Measurements from ENCODE around the gene HELLS. TPM values are rescaled to one million over a fixed set of nuclear protein-coding genes. Genes with fewer than 3 reads are reported as not detected.
"Not testable (repeated sequence)": the region's sequence is repeated elsewhere in the genome, so short reads cannot be mapped to it uniquely, and the experiment has no call there.

The HELLS gene
- total RNA-seq, 1 donor from 2014 or later: 274 TPM

- intact Hi-C loops (cut with micrococcal nuclease); H3K9me3 Mint-ChIP-seq; H3K27ac Mint-ChIP-seq; H3K4me1 Mint-ChIP-seq; H3K4me3 Mint-ChIP-seq; H3K27me3 Mint-ChIP-seq; DNase-seq: not testable (repeated sequence)
- H3K36me3 Mint-ChIP-seq (ENCODE audit: low read depth): peaks cover 54% of the 10 kb centered on the region
These were observed 22.2 kb downstream of the HELLS start for GRCh38 chr10:94567714-94568307.

GRCh38 chr10:94571081-94571480 is 25.5 kb downstream of the HELLS start:
- H3K36me3 Mint-ChIP-seq (ENCODE audit: low read depth): peaks cover 63% of the 10 kb centered on the region
- intact Hi-C loops (cut with micrococcal nuclease): no loop called here

GRCh38 chr10:94571528-94571927 is 25.9 kb downstream of the HELLS start:
- peaks cover 62% of the 10 kb centered on the region for H3K36me3 Mint-ChIP-seq (ENCODE audit: low read depth)
- peaks cover 2% of the 10 kb centered on the region for H3K4me1 Mint-ChIP-seq
- DNase-seq: no peak
- no peak overlapping the region for H3K4me3 Mint-ChIP-seq
- H3K9me3 Mint-ChIP-seq: no peaks in the 10 kb centered on the region
- H3K27me3 Mint-ChIP-seq: no peaks in the 10 kb centered on the region
- intact Hi-C loops (cut with micrococcal nuclease): no loop called here
- H3K27ac Mint-ChIP-seq: no peak overlapping the region

More at GRCh38 chr10:94571081-94571480, 25.5 kb downstream of the HELLS start:
- no peak for DNase-seq
- Mint-ChIP-seq H3K4me3 (no peak overlapping the region), H3K27me3 (no peaks in the 10 kb centered on the region), H3K27ac (no peak overlapping the region), H3K4me1 (peaks cover 2% of the 10 kb centered on the region), H3K9me3 (no peaks in the 10 kb centered on the region)

GRCh38 chr10:94578790-94579189 is 33.2 kb downstream of the HELLS start:
- H3K9me3 Mint-ChIP-seq: no peaks in the 10 kb centered on the region
- H3K4me1 Mint-ChIP-seq: peaks cover 2% of the 10 kb centered on the region
- H3K27me3 Mint-ChIP-seq: no peaks in the 10 kb centered on the region
- no peak for DNase-seq
- peaks cover 47% of the 10 kb centered on the region for H3K36me3 Mint-ChIP-seq (ENCODE audit: low read depth)
- no peak overlapping the region for H3K4me3 Mint-ChIP-seq
- intact Hi-C loops (cut with micrococcal nuclease): no loop called here
- H3K27ac Mint-ChIP-seq: no peak overlapping the region

- H3K36me3 Mint-ChIP-seq (ENCODE audit: low read depth): peaks cover 37% of the 10 kb centered on the region
- H3K27me3 Mint-ChIP-seq: no peaks in the 10 kb centered on the region
- no peak for DNase-seq
- H3K9me3 Mint-ChIP-seq: no peaks in the 10 kb centered on the region
- H3K27ac Mint-ChIP-seq: no peak overlapping the region
- intact Hi-C loops (cut with micrococcal nuclease): no loop called here
- peaks cover 2% of the 10 kb centered on the region for H3K4me1 Mint-ChIP-seq
- H3K4me3 Mint-ChIP-seq: no peak overlapping the region
These were observed 37.5 kb downstream of the HELLS start for GRCh38 chr10:94583124-94583523.

GRCh38 chr10:94591461-94592205 is 46.0 kb downstream of the HELLS start:
- Mint-ChIP-seq H3K27ac (peak overlapping the region; percentile 83), H3K36me3 (ENCODE audit: low read depth) (peaks cover 59% of the 10 kb centered on the region), H3K9me3 (no peaks in the 10 kb centered on the region), H3K4me3 (peak overlapping the region; percentile 45), H3K4me1 (peaks cover 16% of the 10 kb centered on the region), H3K27me3 (no peaks in the 10 kb centered on the region)
- no peak for DNase-seq
- intact Hi-C loops (cut with micrococcal nuclease): loop anchor here (1.0 to 5.0 kb wide), 2 partner anchors 16 to 44 kb away; partner anchors contain the start of gene HELLS

- Mint-ChIP-seq H3K4me1 (peaks cover 21% of the 10 kb centered on the region), H3K9me3 (no peaks in the 10 kb centered on the region), H3K36me3 (ENCODE audit: low read depth) (peaks cover 61% of the 10 kb centered on the region), H3K27ac (peak overlapping the region; percentile 31), H3K27me3 (no peaks in the 10 kb centered on the region), H3K4me3 (no peak overlapping the region)
- intact Hi-C loops (cut with micrococcal nuclease): no loop called here
- DNase-seq: no peak
These were observed 57.3 kb downstream of the HELLS start for GRCh38 chr10:94602729-94603515.

GRCh38 chr10:94607111-94607510 is 61.5 kb downstream of the HELLS start:
- H3K4me3 Mint-ChIP-seq: no peak overlapping the region
- H3K4me1 Mint-ChIP-seq: peaks cover 21% of the 10 kb centered on the region
- peak; percentile 46 for DNase-seq
- peak overlapping the region; percentile 88 for H3K27ac Mint-ChIP-seq
- H3K36me3 Mint-ChIP-seq (ENCODE audit: low read depth): peaks cover 69% of the 10 kb centered on the region
- H3K9me3 Mint-ChIP-seq: no peaks in the 10 kb centered on the region
- intact Hi-C loops (cut with micrococcal nuclease): loop anchor here (1.0 to 5.0 kb wide), 4 partner anchors 16 to 629 kb away; partner anchors contain the start of gene NOC3L
- no peaks in the 10 kb centered on the region for H3K27me3 Mint-ChIP-seq

GRCh38 chr10:94608559-94608958 is 63.0 kb downstream of the HELLS start:
- no peaks in the 10 kb centered on the region for H3K27me3 Mint-ChIP-seq
- no peak overlapping the region for H3K4me3 Mint-ChIP-seq
- H3K4me1 Mint-ChIP-seq: peaks cover 22% of the 10 kb centered on the region
- intact Hi-C loops (cut with micrococcal nuclease): loop anchor here (5.0 kb wide), 1 partner anchor 246 kb away; the partner anchor contains the start of gene NOC3L
- peaks cover 60% of the 10 kb centered on the region for H3K36me3 Mint-ChIP-seq (ENCODE audit: low read depth)
- DNase-seq: no peak
- no peaks in the 10 kb centered on the region for H3K9me3 Mint-ChIP-seq
- H3K27ac Mint-ChIP-seq: no peak overlapping the region

- peaks cover 23% of the 10 kb centered on the region for H3K36me3 Mint-ChIP-seq (ENCODE audit: low read depth)
- H3K27ac Mint-ChIP-seq: no peak overlapping the region
- no peaks in the 10 kb centered on the region for H3K27me3 Mint-ChIP-seq
- H3K9me3 Mint-ChIP-seq: no peaks in the 10 kb centered on the region
- intact Hi-C loops (cut with micrococcal nuclease): no loop called here
- H3K4me3 Mint-ChIP-seq: no peak overlapping the region
- no peak for DNase-seq
- peaks cover 8% of the 10 kb centered on the region for H3K4me1 Mint-ChIP-seq
These were observed 69.0 kb downstream of the HELLS start for GRCh38 chr10:94614558-94614957.

GRCh38 chr10:94617389-94617944 is 71.9 kb downstream of the HELLS start:
- intact Hi-C loops (cut with micrococcal nuclease): no loop called here
- H3K4me1 Mint-ChIP-seq: peaks cover 3% of the 10 kb centered on the region
- H3K36me3 Mint-ChIP-seq (ENCODE audit: low read depth): peaks cover 4% of the 10 kb centered on the region
- no peaks in the 10 kb centered on the region for H3K27me3 Mint-ChIP-seq
- DNase-seq: no peak
- H3K27ac Mint-ChIP-seq: no peak overlapping the region
- H3K4me3 Mint-ChIP-seq: no peak overlapping the region
- no peaks in the 10 kb centered on the region for H3K9me3 Mint-ChIP-seq

- H3K4me3 Mint-ChIP-seq: no peak overlapping the region
- no peak for DNase-seq
- no peaks in the 10 kb centered on the region for H3K9me3 Mint-ChIP-seq
- H3K36me3 Mint-ChIP-seq (ENCODE audit: low read depth): peaks cover 2% of the 10 kb centered on the region
- H3K27me3 Mint-ChIP-seq: peaks cover 1% of the 10 kb centered on the region
- intact Hi-C loops (cut with micrococcal nuclease): no loop called here
- no peaks in the 10 kb centered on the region for H3K4me1 Mint-ChIP-seq
- no peak overlapping the region for H3K27ac Mint-ChIP-seq
These were observed 77.1 kb downstream of the HELLS start for GRCh38 chr10:94622666-94623205.

- peaks cover 2% of the 10 kb centered on the region for H3K36me3 Mint-ChIP-seq (ENCODE audit: low read depth)
- no peaks in the 10 kb centered on the region for H3K9me3 Mint-ChIP-seq
- H3K4me1 Mint-ChIP-seq: no peaks in the 10 kb centered on the region
- intact Hi-C loops (cut with micrococcal nuclease): no loop called here
- peaks cover 3% of the 10 kb centered on the region for H3K27me3 Mint-ChIP-seq
- no peak overlapping the region for H3K27ac Mint-ChIP-seq
- DNase-seq: no peak
- H3K4me3 Mint-ChIP-seq: no peak overlapping the region
These were observed 78.0 kb downstream of the HELLS start for GRCh38 chr10:94623572-94623971.
